Heart left ventricle (tissue), 13 donors: ENCODE measurements around the gene ZNF277.

Experiments
- CTCF ChIP-seq, 12 donors: fragments of 200-600 bp; sonication (generic) in 4 of 12; IDR thresholded peaks; one replicate each; pipeline versions ENCODE4 v1.5.0 to v1.8.0; 2018 to 2022; ENCODE audit warnings: antibody characterized with exemption in 12 of 12, mild to moderate bottlenecking in 5 of 12
- POLR2A ChIP-seq, 2 donors: fragments of 450-650 bp; IDR thresholded peaks; one replicate each; pipeline ENCODE4 v1.6.1; 2017; ENCODE audit warnings: antibody characterized with exemption in 2 of 2, mild to moderate bottlenecking in 2 of 2, moderate library complexity in 2 of 2
- donor health status: ischemic (EF 13 %, LVEDD 7.1; RV severe dilation, severe dysfunction).
- donor health status: DM: no; HTN: yes; CAD: no.
- donor health status: DM: no; HTN: no; CAD: no.
- donor health status: ischemic (EF 25% LVEDD 6.9; RV normal size, moderate dysfunction).
- donor health status: ischemic (EF 25% LVEDD 5.7; RV mildly dilated, moderate dysfunction).
- donor health status: ischemic (EF 35%, LVEDD 5.7; RV mildly dilated, moderate dysfunction).
- donor health status: nonischemic (EF 11% LVEDD 7.7; RV severe dilation, severe dysfunction).
- donor health status: DM: yes; HTN: yes; CAD: no.
- donor health status: PGD.
- donor health status: ischemic (EF 29% LVEDD 5.4; RV normal size, mild dysfunction).
- donor health status: nonischemic (EF 23%, LVEDD 6.1; RV moderate dilation, normal function).

DNA sequence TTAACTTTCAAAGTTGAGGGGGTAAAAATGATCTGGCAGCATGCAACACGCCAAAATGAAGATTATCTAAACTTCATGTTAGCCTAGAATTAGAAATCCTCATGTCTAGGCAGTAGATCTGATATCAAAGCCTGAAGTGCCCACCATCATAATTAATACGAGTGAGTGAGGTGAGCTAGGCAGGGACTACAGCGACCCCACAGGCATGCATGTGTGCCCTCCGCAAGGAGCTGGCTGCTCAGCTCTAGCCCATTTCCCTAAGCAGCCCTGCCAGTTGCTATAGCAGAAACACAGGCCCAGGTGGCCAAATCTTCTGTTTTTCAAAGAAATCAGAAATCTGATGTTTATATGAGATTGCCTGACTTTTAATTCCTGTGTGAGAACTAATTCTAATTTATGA, 150.6 kb downstream of the ZNF277 start:
- TF ChIP-seq CTCF (IDR thresholded peaks at IDR 0.05) (no peak), POLR2A (IDR thresholded peaks at IDR 0.05) (no peak)
